ENCODE measurements around the gene FLYWCH1. TPM values are rescaled to one million over a fixed set of nuclear protein-coding genes. Genes with fewer than 3 reads are reported as not detected.
A peak's percentile ranks its signal among the peaks of the same experiment; 100 is the strongest.

The FLYWCH1 gene
- total and polyA plus RNA-seq, 2 of the 8 experiments (the other 6 are each of a cell fraction or from before 2014, with no cell fraction given), result 12.4 to 23.5 TPM

GRCh38 chr16:2987286-2987685, 75.6 kb downstream of the FLYWCH1 start:
- DNase-seq (ENCODE audit: low read depth in 1 of 2, low spot score in 2 of 2), result no peak
- Histone ChIP-seq H2AK5ac (ENCODE audit: low read depth, low read length) (no peak overlapping the region), H3K4ac (replicated peaks; ENCODE audit: insufficient read length, low read depth, low read length) (no peak overlapping the region), H3K23me2 (ENCODE audit: low read depth, low read length) (no peaks in the 10 kb centered on the region; the same call in 1 of the 2 replicates), H3K4me1 (replicated peaks in 1 of 4; ENCODE audit: control insufficient read depth in 3 of 4, insufficient read depth in 4 of 4, low read length in 3 of 4) (peaks cover 3 to 28% (median 23%) of the 10 kb centered on the region in 4 experiments), H3K14ac (ENCODE audit: insufficient read length) (no peak overlapping the region), H4K8ac (ENCODE audit: extremely low read depth, insufficient read depth, low read length) (no peak overlapping the region), H3K9me3 (ENCODE audit: insufficient read depth in 2 of 2, low read depth in 1 of 2, low read length in 1 of 2) (no peaks in the 10 kb centered on the region), H2BK120ac (replicated peaks; ENCODE audit: low read depth, low read length) (no peak overlapping the region), H3K27ac (ENCODE audit: low read depth, low read length) (no peak overlapping the region), H2BK5ac (ENCODE audit: low read depth, low read length) (no peak overlapping the region), H3K56ac (replicated peaks; ENCODE audit: insufficient read length, low read depth, low read length) (no peak overlapping the region), H3K27me3 (replicated peaks in 1 of 4; ENCODE audit: control insufficient read depth in 3 of 4, extremely low read depth in 1 of 4, insufficient read depth in 3 of 4, low read length in 3 of 4) (no peaks in the 10 kb centered on the region; a peak in 1 of 7 replicates), H3K79me2 (ENCODE audit: control insufficient read depth in 1 of 2, insufficient read depth in 2 of 2, low read length in 2 of 2) (no peaks in the 10 kb centered on the region), H3K18ac (ENCODE audit: extremely low read depth, low read length) (no peak overlapping the region), H2BK12ac (ENCODE audit: low read depth, low read length) (0 out of 2 replicates have a peak overlapping the region, but pooled peaks have one; percentile 27), H2AFZ (ENCODE audit: low read length) (no peak overlapping the region), H3K23ac (ENCODE audit: insufficient read length) (no peak overlapping the region), H4K91ac (replicated peaks; ENCODE audit: insufficient read length, low read length) (no peak overlapping the region), H3K36me3 (ENCODE audit: control insufficient read depth in 2 of 4, insufficient read depth in 4 of 4, low read length in 3 of 4) (no peaks in the 10 kb centered on the region), H2BK20ac (ENCODE audit: low read length) (no peak overlapping the region), H4K20me1 (replicated peaks in 1 of 2; ENCODE audit: control insufficient read depth in 1 of 2, insufficient read depth in 2 of 2, low read length in 2 of 2) (no peaks in the 10 kb centered on the region), H3K79me1 (ENCODE audit: low read depth, low read length) (no peaks in the 10 kb centered on the region), H3K4me3 (ENCODE audit: extremely low read depth in 1 of 4, insufficient read depth in 2 of 4, low read depth in 3 of 4, low read length in 4 of 4) (no peak overlapping the region), H4K5ac (ENCODE audit: insufficient read length, low read depth, low read length) (no peak overlapping the region), H2BK15ac (ENCODE audit: low read length) (no peak overlapping the region), H3K9ac (replicated peaks in 1 of 4; ENCODE audit: extremely low read depth in 1 of 4, low read depth in 3 of 4, low read length in 3 of 4) (no peak overlapping the region), H3K4me2 (ENCODE audit: insufficient read depth in 1 of 2, low read depth in 2 of 2, low read length in 2 of 2) (no peak overlapping the region)
- TF ChIP-seq MAFK (IDR thresholded peaks at IDR 0.05; ENCODE audit: low read depth, low read length) (no peak), BCL11A (IDR thresholded peaks at IDR 0.05; ENCODE audit: low read depth in 2 of 2, low read length in 2 of 2) (no peak), POLR2AphosphoS5 (IDR thresholded peaks at IDR 0.05; ENCODE audit: low read depth, low read length) (no peak), TCF12 (IDR thresholded peaks at IDR 0.05; ENCODE audit: low read depth, low read length) (no peak), GTF2F1 (IDR thresholded peaks at IDR 0.05; ENCODE audit: borderline replicate concordance, low read depth, low read length) (no peak), SUZ12 (IDR thresholded peaks at IDR 0.05; ENCODE audit: low read length) (no peak), SP2 (IDR thresholded peaks at IDR 0.05; ENCODE audit: low read length) (no peak), NANOG (IDR thresholded peaks at IDR 0.05; ENCODE audit: insufficient read depth, low read depth, low read length, poor library complexity, severe bottlenecking) (no peak), TEAD4 (IDR thresholded peaks at IDR 0.05; ENCODE audit: low read depth, low read length) (no peak), EGR1 (IDR thresholded peaks at IDR 0.05; ENCODE audit: borderline replicate concordance, low read depth, low read length) (no peak)
- TF ChIP-seq, protein P1, sequence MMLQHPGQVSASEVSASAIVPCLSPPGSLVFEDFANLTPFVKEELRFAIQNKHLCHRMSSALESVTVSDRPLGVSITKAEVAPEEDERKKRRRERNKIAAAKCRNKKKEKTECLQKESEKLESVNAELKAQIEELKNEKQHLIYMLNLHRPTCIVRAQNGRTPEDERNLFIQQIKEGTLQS (IDR thresholded peaks at IDR 0.05; ENCODE audit: insufficient read depth, low read depth, low read length), result no peak
- 93% methylated on average over 9 of the region's 9 CpGs; no CpG with 5 or more reads in 1 of the 2 experiments for WGBS, 2 experiments (ENCODE audit: extremely low coverage in 1 of 2, insufficient coverage in 1 of 2, insufficient read length in 1 of 2, insufficient replicate concordance in 2 of 2, low coverage in 1 of 2, low lambda C conversion rate in 2 of 2, missing lambda C conversion rate in 1 of 2)
- no peak for FAIRE-seq
- CTCF ChIA-PET (ENCODE audit: partially characterized antibody), result interaction anchor here (0.9 to 5.2 kb wide), 5 partner anchors 10 to 41 kb away, joined by 3 to 24 read pairs (median 4); partner anchors contain the start of genes CLDN6 and CLDN9
- POLR2A ChIA-PET (ENCODE audit: partially characterized antibody), result interaction anchor here (0.5 to 15.2 kb wide), 10 partner anchors 10 to 36 kb away, joined by 3 to 200 read pairs (median 3); partner anchors contain the start of genes CLDN6, HCFC1R1, THOC6 and TNFRSF12A

Measured in H1 (cell line).